ENCODE results near the gene AR.

DNA sequence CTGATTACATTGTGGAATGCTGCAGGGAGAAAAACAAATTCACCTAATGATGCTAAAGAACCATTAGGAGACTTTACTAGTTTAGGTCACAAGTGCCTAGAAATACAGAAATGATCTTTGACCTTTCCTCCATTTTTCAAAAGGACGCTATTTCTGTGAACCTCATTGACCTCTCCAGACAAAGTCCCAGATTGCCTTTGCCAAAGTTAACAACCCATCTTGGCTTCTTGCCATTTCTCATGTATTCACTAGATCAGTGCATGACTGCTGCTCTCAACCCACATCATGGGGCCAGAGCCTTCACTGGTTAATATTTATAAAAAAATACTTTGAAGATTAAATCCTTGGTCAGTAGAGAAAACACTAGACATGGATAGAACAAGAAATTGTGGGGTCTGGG is 19.9 kb upstream of the AR start:
- TF ChIP-seq CEBPB (IDR thresholded peaks at IDR 0.05) = no peak
- TF ChIP-seq, protein P1, sequence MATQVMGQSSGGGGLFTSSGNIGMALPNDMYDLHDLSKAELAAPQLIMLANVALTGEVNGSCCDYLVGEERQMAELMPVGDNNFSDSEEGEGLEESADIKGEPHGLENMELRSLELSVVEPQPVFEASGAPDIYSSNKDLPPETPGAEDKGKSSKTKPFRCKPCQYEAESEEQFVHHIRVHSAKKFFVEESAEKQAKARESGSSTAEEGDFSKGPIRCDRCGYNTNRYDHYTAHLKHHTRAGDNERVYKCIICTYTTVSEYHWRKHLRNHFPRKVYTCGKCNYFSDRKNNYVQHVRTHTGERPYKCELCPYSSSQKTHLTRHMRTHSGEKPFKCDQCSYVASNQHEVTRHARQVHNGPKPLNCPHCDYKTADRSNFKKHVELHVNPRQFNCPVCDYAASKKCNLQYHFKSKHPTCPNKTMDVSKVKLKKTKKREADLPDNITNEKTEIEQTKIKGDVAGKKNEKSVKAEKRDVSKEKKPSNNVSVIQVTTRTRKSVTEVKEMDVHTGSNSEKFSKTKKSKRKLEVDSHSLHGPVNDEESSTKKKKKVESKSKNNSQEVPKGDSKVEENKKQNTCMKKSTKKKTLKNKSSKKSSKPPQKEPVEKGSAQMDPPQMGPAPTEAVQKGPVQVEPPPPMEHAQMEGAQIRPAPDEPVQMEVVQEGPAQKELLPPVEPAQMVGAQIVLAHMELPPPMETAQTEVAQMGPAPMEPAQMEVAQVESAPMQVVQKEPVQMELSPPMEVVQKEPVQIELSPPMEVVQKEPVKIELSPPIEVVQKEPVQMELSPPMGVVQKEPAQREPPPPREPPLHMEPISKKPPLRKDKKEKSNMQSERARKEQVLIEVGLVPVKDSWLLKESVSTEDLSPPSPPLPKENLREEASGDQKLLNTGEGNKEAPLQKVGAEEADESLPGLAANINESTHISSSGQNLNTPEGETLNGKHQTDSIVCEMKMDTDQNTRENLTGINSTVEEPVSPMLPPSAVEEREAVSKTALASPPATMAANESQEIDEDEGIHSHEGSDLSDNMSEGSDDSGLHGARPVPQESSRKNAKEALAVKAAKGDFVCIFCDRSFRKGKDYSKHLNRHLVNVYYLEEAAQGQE (IDR thresholded peaks at IDR 0.05; ENCODE audit: low read depth) = no peak
- TF ChIP-seq TCF12 (IDR thresholded peaks at IDR 0.05; ENCODE audit: low read depth) = no peak
- TF ChIP-seq EP300 (IDR thresholded peaks at IDR 0.05; ENCODE audit: borderline replicate concordance) = no peak
- no peak for TF ChIP-seq RAD21 (IDR thresholded peaks at IDR 0.05; ENCODE audit: low read depth)
- no peak for TF ChIP-seq YY1 (IDR thresholded peaks at IDR 0.05; ENCODE audit: low read depth)
- TF ChIP-seq, protein P2, sequence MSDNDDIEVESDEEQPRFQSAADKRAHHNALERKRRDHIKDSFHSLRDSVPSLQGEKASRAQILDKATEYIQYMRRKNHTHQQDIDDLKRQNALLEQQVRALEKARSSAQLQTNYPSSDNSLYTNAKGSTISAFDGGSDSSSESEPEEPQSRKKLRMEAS (IDR thresholded peaks at IDR 0.05) = no peak
- no peak for TF ChIP-seq FOXM1 (IDR thresholded peaks at IDR 0.05; ENCODE audit: borderline replicate concordance, low read depth)
- TF ChIP-seq TEAD4 (IDR thresholded peaks at IDR 0.05) = no peak
- no peak for TF ChIP-seq ZBTB7A (IDR thresholded peaks at IDR 0.05; ENCODE audit: low read depth)
- no peak for TF ChIP-seq EGR1 (IDR thresholded peaks at IDR 0.05)
- no peak for TF ChIP-seq NFIC (IDR thresholded peaks at IDR 0.05)
